Nephron (organoid): Measurements from ENCODE around the gene SHMT2.

Experiments used
- H3K27ac Mint-ChIP-seq, 3 experiments: 2 replicates each; pipeline ENCODE4 v1.8.0; 2020; ENCODE audit warnings: mixed read lengths in 3 of 3, mild to moderate bottlenecking in 2 of 3, moderate library complexity in 1 of 3
- H3K27me3 Mint-ChIP-seq: 2 replicates; pipeline ENCODE4 v1.8.0; 2021; ENCODE audit warnings: low read depth, mild to moderate bottlenecking, moderate library complexity, mixed read lengths
- H3K36me3 Mint-ChIP-seq: 2 replicates; pipeline ENCODE4 v1.8.0; 2020; ENCODE audit warnings: low read depth, mixed read lengths
- H3K4me1 Mint-ChIP-seq: 2 replicates; pipeline ENCODE4 v1.8.0; 2020; ENCODE audit warnings: mixed read lengths
- H3K4me3 Mint-ChIP-seq, 3 experiments: 2 replicates each; pipeline ENCODE4 v1.8.0; 2020; ENCODE audit warnings: mild to moderate bottlenecking in 3 of 3, mixed read lengths in 3 of 3, moderate library complexity in 2 of 3
- H3K9me3 Mint-ChIP-seq: 2 replicates; pipeline ENCODE4 v1.8.0; 2020; ENCODE audit warnings: mixed read lengths
- TF ChIP-seq, protein P1 (sequence below), 3 experiments: fragments of 200-600 bp; sonication (generic); IDR thresholded peaks; one replicate each; pipeline ENCODE4 v1.5.0; 2021; ENCODE audit warnings: antibody characterized with exemption in 3 of 3; ENCODE audit not compliant: unreplicated experiment in 3 of 3

SHMT2 gene

DNA sequence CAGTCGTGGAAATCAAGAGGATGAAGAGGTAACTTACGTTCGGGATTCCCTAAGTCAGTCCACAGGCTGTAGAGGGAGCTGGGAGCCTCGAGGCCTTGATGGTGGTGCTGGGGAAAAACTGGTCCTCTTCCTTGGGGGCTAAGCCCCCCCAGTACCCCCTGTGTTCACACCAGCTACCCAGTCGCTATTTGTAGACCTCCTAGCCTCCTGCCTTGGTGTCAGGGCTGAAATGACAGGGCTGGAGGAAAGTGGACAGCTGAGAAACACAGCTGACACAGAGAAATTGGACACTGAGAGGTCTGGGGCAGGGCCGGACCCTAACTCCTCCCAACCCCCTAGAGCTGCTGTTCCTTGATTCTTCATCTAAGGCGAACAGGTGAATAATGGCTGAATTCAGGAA is 21.4 kb downstream of the SHMT2 start, which contains the start of gene STAC3:
Gene STAC3 (minus strand): TSS at position 232 of the 400 bp plus-strand sequence. CDS start 1,551 bp downstream, outside the sequence.
- Mint-ChIP-seq H3K27me3 (no peaks in the 10 kb centered on the region), H3K4me1 (peaks cover 32% of the 10 kb centered on the region), H3K36me3 (peaks cover 20% of the 10 kb centered on the region), H3K9me3 (no peaks in the 10 kb centered on the region), H3K27ac (peak within 1 kb of the TSS; percentile 84 to 93 (median 91)), H3K4me3 (peak within 1 kb of the TSS; percentile 52 to 98 (median 83))
- TF ChIP-seq, protein P1, sequence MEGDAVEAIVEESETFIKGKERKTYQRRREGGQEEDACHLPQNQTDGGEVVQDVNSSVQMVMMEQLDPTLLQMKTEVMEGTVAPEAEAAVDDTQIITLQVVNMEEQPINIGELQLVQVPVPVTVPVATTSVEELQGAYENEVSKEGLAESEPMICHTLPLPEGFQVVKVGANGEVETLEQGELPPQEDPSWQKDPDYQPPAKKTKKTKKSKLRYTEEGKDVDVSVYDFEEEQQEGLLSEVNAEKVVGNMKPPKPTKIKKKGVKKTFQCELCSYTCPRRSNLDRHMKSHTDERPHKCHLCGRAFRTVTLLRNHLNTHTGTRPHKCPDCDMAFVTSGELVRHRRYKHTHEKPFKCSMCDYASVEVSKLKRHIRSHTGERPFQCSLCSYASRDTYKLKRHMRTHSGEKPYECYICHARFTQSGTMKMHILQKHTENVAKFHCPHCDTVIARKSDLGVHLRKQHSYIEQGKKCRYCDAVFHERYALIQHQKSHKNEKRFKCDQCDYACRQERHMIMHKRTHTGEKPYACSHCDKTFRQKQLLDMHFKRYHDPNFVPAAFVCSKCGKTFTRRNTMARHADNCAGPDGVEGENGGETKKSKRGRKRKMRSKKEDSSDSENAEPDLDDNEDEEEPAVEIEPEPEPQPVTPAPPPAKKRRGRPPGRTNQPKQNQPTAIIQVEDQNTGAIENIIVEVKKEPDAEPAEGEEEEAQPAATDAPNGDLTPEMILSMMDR (IDR thresholded peaks at IDR 0.05; ENCODE audit: unreplicated experiment in 3 of 3) = no peak

DNA sequence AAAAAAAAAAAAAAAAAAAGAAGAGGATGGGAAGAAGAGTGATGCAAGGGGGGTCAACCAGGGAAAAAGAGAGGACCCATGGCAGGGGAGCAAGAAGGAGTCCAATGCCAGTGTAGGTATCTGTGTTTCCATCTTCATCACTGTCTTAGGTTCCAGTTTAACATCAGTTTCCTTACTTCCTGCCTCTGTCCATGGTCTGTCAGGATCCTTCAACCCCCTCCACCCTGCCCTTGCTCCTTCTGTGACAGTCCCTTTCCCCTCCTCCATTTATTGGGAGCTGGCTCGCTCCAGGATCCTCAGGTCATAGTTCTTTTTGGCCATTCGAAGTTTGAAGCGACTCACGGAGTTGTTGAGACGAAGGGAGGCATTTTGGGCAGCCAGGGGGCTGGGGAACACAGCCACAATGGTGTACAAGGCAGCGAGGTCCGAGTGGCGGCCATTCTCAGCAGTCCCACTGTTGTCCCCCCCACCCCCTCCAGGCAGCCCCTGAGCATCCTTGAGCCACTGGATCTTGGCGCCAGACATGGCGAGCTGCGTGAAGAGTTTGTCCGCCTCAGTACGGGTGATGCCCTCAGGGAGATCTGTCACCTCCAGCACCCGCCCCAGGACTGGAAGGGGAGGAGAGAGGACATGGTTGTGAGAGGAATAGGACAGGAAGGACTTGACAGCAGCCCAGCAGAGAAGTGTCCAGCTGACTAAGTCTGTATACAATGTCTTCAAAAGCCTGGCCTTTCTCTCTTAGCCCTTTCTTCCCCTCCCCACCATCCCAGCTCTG is 25.2 kb downstream of the SHMT2 start:
- Mint-ChIP-seq H3K27me3 (no peaks in the 10 kb centered on the region), H3K9me3 (no peaks in the 10 kb centered on the region), H3K4me3 (no peak overlapping the region), H3K27ac (no peak overlapping the region), H3K36me3 (peaks cover 46% of the 10 kb centered on the region), H3K4me1 (peaks cover 34% of the 10 kb centered on the region)
- TF ChIP-seq, protein P1 (IDR thresholded peaks at IDR 0.05; ENCODE audit: unreplicated experiment in 3 of 3) = no peak

- no peak overlapping the region for H3K27ac Mint-ChIP-seq
- peaks cover 39% of the 10 kb centered on the region for H3K4me1 Mint-ChIP-seq
- no peaks in the 10 kb centered on the region for H3K9me3 Mint-ChIP-seq
- H3K4me3 Mint-ChIP-seq = no peak overlapping the region
- H3K27me3 Mint-ChIP-seq = no peaks in the 10 kb centered on the region
- peaks cover 54% of the 10 kb centered on the region for H3K36me3 Mint-ChIP-seq
- TF ChIP-seq, protein P1 (IDR thresholded peaks at IDR 0.05; ENCODE audit: unreplicated experiment in 3 of 3) = no peak
Measured at GRCh38 chr12:57255916-57256315, 26.4 kb downstream of the SHMT2 start.

DNA sequence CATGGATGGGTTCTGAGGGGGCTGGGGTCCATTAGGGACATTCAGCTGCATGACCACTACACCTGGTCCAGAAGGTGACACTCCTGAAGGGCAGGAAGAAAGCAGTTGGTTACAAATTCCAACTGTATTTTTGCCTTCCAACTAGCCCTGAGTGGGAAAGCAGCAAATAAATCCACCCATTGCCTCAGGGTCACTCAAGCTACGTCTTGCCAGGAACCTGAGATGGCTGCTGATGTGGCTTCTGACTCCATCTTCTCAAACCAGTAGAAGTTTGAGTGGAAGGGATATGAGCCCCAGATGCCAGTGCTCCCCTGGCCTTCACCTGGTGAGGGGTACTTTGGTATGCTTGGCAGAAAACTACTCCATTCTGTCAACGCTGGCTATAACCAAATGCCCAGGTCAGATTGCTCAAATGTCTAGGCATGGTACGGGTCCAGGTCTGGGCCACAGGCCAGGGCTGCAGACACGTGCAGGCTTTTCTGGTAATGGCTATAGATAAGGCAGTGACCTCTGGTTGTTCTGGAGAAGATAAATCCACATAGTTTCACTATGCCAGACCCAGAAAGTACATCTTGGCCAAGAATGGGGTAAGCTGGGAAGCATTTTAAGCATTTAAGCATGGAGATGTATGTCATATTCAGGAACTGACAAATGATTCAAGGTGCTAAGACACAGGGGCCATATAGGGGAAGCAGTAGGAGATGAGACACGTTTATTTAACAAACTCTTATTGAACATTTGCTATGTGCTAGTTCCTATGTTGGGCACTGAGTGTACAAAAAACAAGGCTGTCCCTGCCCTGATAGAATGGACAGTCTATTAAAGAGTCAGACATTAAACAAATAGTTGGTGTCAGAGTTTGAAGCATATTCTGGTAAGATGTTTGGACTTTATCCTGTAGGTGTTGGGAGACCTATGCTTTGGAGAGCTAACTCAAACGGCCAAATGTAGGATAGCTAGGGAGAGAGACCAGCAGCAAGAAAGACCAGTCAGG is 29.8 kb downstream of the SHMT2 start:
- no peaks in the 10 kb centered on the region for H3K27me3 Mint-ChIP-seq
- H3K27ac Mint-ChIP-seq = peak overlapping the region in 1 of 3 experiments; percentile 66
- TF ChIP-seq, protein P1 (IDR thresholded peaks at IDR 0.05; ENCODE audit: unreplicated experiment in 3 of 3) = no peak
- peaks cover 53% of the 10 kb centered on the region for H3K36me3 Mint-ChIP-seq
- no peak overlapping the region for H3K4me3 Mint-ChIP-seq
- no peaks in the 10 kb centered on the region for H3K9me3 Mint-ChIP-seq
- H3K4me1 Mint-ChIP-seq = peaks cover 58% of the 10 kb centered on the region

GRCh38 chr12:57260366-57260765 is 30.9 kb downstream of the SHMT2 start:
- Mint-ChIP-seq H3K36me3 (peaks cover 58% of the 10 kb centered on the region), H3K27me3 (no peaks in the 10 kb centered on the region), H3K27ac (peak overlapping the region in 2 of 3 experiments; percentile 18 to 37), H3K4me1 (peaks cover 66% of the 10 kb centered on the region), H3K9me3 (no peaks in the 10 kb centered on the region), H3K4me3 (peak overlapping the region in 1 of 3 experiments; percentile 22)
- TF ChIP-seq, protein P1 (IDR thresholded peaks at IDR 0.05; ENCODE audit: unreplicated experiment in 3 of 3) = no peak
